SU-DHL-6 (cell line): Measurements from ENCODE around the gene CUX1.
A peak's percentile ranks its signal among the peaks of the same experiment; 100 is the strongest.
"Not testable (repeated sequence)": the region's sequence is repeated elsewhere in the genome, so short reads cannot be mapped to it uniquely, and the experiment has no call there.

ENCODE experiments used
- H2AFZ ChIP-seq: fragments of 200-600 bp; sonication (generic); 2 replicates; pipeline ENCODE4 v1.6.1; 2014; ENCODE audit warnings: low read depth, mild to moderate bottlenecking, moderate library complexity, mixed read lengths, antibody characterized with exemption, low read length; ENCODE audit not compliant: severe bottlenecking
- H3F3A ChIP-seq: fragments of 200-600 bp; shearing (Covaris generic); 2 replicates; pipeline ENCODE4 v1.6.0; 2016; ENCODE audit warnings: antibody characterized with exemption, mild to moderate bottlenecking; ENCODE audit not compliant: insufficient read depth
- H3K27ac ChIP-seq: fragments of 200-600 bp; sonication (generic); 2 replicates; pipeline ENCODE4 v1.5.1; 2016; ENCODE audit warnings: low read depth, mild to moderate bottlenecking, low read length, moderate library complexity, mixed read lengths
- H3K27me3 ChIP-seq: fragments of 200-600 bp; sonication (generic), shearing (Covaris generic); 2 replicates; pipeline ENCODE4 v1.6.0; 2014; ENCODE audit warnings: mild to moderate bottlenecking, low read length
- H3K36me3 ChIP-seq: fragments of 200-600 bp; sonication (generic); 2 replicates; pipeline ENCODE4 v1.6.1; 2014; ENCODE audit warnings: mild to moderate bottlenecking, low read length, mixed read lengths
- H3K4me2 ChIP-seq: fragments of 300-600, 200-600 bp; shearing (Covaris generic), sonication (generic); 2 replicates; pipeline ENCODE4 v1.6.0; 2014; ENCODE audit warnings: low read length, low read depth, mild to moderate bottlenecking; ENCODE audit not compliant: poor library complexity, severe bottlenecking
- H3K4me3 ChIP-seq: fragments of 200-600 bp; sonication (generic); 2 replicates; pipeline ENCODE4 v1.5.1; 2014; ENCODE audit warnings: antibody characterized with exemption, low read length, mild to moderate bottlenecking, mixed read lengths; ENCODE audit not compliant: insufficient read depth, poor library complexity, severe bottlenecking
- H3K79me2 ChIP-seq: fragments of 200-600 bp; sonication (generic); 2 replicates; pipeline ENCODE4 v1.6.1; 2014; ENCODE audit warnings: mild to moderate bottlenecking, low read length, moderate library complexity; ENCODE audit not compliant: insufficient read depth
- H3K9ac ChIP-seq: fragments of 200-600 bp; sonication (generic); 2 replicates; pipeline ENCODE4 v1.7.0; 2014; ENCODE audit warnings: mild to moderate bottlenecking, low read length
- H3K9me2 ChIP-seq: fragments of 200-600 bp; sonication (generic); replicated peaks from 2 replicates; pipeline ENCODE4 v1.6.1; 2014; ENCODE audit warnings: low read length; ENCODE audit not compliant: insufficient read depth
- H3K9me3 ChIP-seq: fragments of 200-600 bp; sonication (generic); 2 replicates; pipeline ENCODE4 v1.6.1; 2014; ENCODE audit warnings: low read length, mixed read lengths; ENCODE audit not compliant: insufficient read depth
- H4K20me1 ChIP-seq: fragments of 200-600 bp; sonication (generic); 2 replicates; pipeline ENCODE4 v1.6.1; 2014; ENCODE audit warnings: low read depth, mild to moderate bottlenecking, antibody characterized with exemption, low read length, moderate library complexity, mixed read lengths
- CTCF ChIP-seq: fragments of 200-600 bp; sonication (generic); IDR thresholded peaks from one replicate; pipeline ENCODE4 v1.5.1; 2017; ENCODE audit warnings: antibody characterized with exemption, mild to moderate bottlenecking, low read length, moderate library complexity; ENCODE audit not compliant: insufficient read depth, poor library complexity, severe bottlenecking
- EZH2phosphoT487 ChIP-seq: fragments of 200-600 bp; sonication (generic), shearing (Covaris generic); conservative IDR thresholded peaks from 2 replicates; pipeline ENCODE4 v1.6.1; 2018; ENCODE audit warnings: mild to moderate bottlenecking, antibody characterized with exemption, low read length, moderate library complexity, mixed read lengths

The CUX1 gene

GRCh38 chr7:102042016-102042656, 224.7 kb downstream of the CUX1 start:
- Histone ChIP-seq H3K36me3 (peaks cover 6% of the 10 kb centered on the region; the same call in 1 of the 2 replicates), H2AFZ (no peak overlapping the region), H3K27ac (0 out of 2 replicates have a peak overlapping the region, but pooled peaks have one; percentile 1), H3K9me3 (no peaks in the 10 kb centered on the region), H3K9me2 (no peaks in the 10 kb centered on the region), H3K79me2 (peaks cover 92% of the 10 kb centered on the region), H3F3A (0 out of 2 replicates have a peak, but pooled peaks cover 5% of the 10 kb centered on the region), H3K4me3 (no peak overlapping the region), H3K9ac (no peak overlapping the region), H4K20me1 (peaks cover 6% of the 10 kb centered on the region; the same call in 1 of the 2 replicates), H3K4me2 (no peak overlapping the region), H3K27me3 (no peaks in the 10 kb centered on the region)
- TF ChIP-seq CTCF, result no peak
- no peak for TF ChIP-seq EZH2phosphoT487

GRCh38 chr7:102042796-102043195, 225.4 kb downstream of the CUX1 start:
- H3K9me3 ChIP-seq, H3K9ac ChIP-seq, H3F3A ChIP-seq, H3K27me3 ChIP-seq, H3K4me3 ChIP-seq, H2AFZ ChIP-seq, H3K27ac ChIP-seq, H4K20me1 ChIP-seq, H3K4me2 ChIP-seq, H3K36me3 ChIP-seq, H3K9me2 ChIP-seq: not testable (repeated sequence)
- peaks cover 97% of the 10 kb centered on the region for H3K79me2 ChIP-seq

GRCh38 chr7:102044641-102044983, 227.2 kb downstream of the CUX1 start:
- H3K9ac ChIP-seq, result no peak overlapping the region
- H3K4me3 ChIP-seq, result no peak overlapping the region
- H3K9me2 ChIP-seq, result no peaks in the 10 kb centered on the region
- no peak for TF ChIP-seq CTCF
- TF ChIP-seq EZH2phosphoT487, result no peak
- no peak overlapping the region for H2AFZ ChIP-seq
- no peak overlapping the region for H3K4me2 ChIP-seq
- H4K20me1 ChIP-seq, result no peaks in the 10 kb centered on the region; the same call in 1 of the 2 replicates
- no peaks in the 10 kb centered on the region for H3K27me3 ChIP-seq
- H3K79me2 ChIP-seq, result peaks cover 97% of the 10 kb centered on the region
- no peaks in the 10 kb centered on the region for H3F3A ChIP-seq
- H3K27ac ChIP-seq, result no peak overlapping the region
- H3K9me3 ChIP-seq, result no peaks in the 10 kb centered on the region
- H3K36me3 ChIP-seq, result no peaks in the 10 kb centered on the region

- Histone ChIP-seq H3K79me2 (peaks cover 97% of the 10 kb centered on the region), H3K9ac (no peak overlapping the region), H3F3A (no peaks in the 10 kb centered on the region), H3K9me2 (no peaks in the 10 kb centered on the region), H3K27me3 (no peaks in the 10 kb centered on the region), H2AFZ (no peak overlapping the region), H3K4me2 (no peak overlapping the region), H3K9me3 (no peaks in the 10 kb centered on the region), H4K20me1 (no peaks in the 10 kb centered on the region; the same call in 1 of the 2 replicates), H3K36me3 (no peaks in the 10 kb centered on the region), H3K4me3 (no peak overlapping the region), H3K27ac (no peak overlapping the region)
- TF ChIP-seq CTCF, result no peak
- no peak for TF ChIP-seq EZH2phosphoT487
Observed at GRCh38 chr7:102044984-102045673, 227.7 kb downstream of the CUX1 start.
